Ovary (tissue), 3 donors: ENCODE measurements around the gene APOD.
"Not testable (repeated sequence)": the region's sequence is repeated elsewhere in the genome, so short reads cannot be mapped to it uniquely, and the experiment has no call there.

ENCODE experiments used
- CTCF ChIP-seq, 3 donors: fragments of 450-650 bp in 2 of 3; fragments of 200-600 bp in 1 of 3; IDR thresholded peaks; one replicate each; pipeline versions ENCODE4 v1.5.1 to v1.8.0; 2016 to 2022; ENCODE audit warnings: antibody characterized with exemption in 3 of 3, mild to moderate bottlenecking in 1 of 3
- EP300 ChIP-seq: sonication (generic); formaldehyde crosslinking; IDR thresholded peaks from one replicate; pipeline ENCODE4 v1.6.1; 2017; ENCODE audit warnings: antibody characterized with exemption
- POLR2A ChIP-seq: fragments of 450-650 bp; IDR thresholded peaks from one replicate; pipeline ENCODE4 v1.6.1; 2017; ENCODE audit warnings: antibody characterized with exemption, mild to moderate bottlenecking, moderate library complexity
- donor health status: DM: no; HTN: no; CAD: no.

GRCh38 chr3:195620476-195620875 is 36.7 kb upstream of the APOD start:
- not testable (repeated sequence) for TF ChIP-seq CTCF (IDR thresholded peaks at IDR 0.05); POLR2A; EP300
